GM19240 (cell line): Measurements from ENCODE around the gene UBA52.

Experiments
- DNase-seq: peaks from one replicate; pipeline ENCODE4 v3.0.0; 2011; ENCODE audit warnings: low spot score; ENCODE audit not compliant: insufficient read length

UBA52 gene

DNA sequence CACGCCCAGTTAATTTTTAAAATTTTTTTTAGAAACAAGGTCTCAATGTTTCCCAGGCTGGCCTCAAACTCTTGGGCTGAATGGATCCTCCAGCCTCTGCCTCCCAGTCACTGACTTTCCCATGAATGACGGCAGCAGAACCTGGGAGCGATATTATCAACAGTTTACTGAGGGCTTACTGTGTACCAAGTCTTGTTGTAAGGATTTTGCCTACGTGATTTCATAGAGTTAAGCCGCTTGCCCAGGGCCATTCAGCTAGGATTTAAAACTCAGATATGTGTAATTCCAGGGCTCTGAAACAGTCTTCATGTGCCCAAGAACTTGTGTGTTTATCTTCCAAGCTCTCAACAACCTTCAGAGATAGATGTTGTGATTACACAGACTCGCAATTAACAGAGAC is 20.0 kb upstream of the UBA52 start:
- no peak for DNase-seq

DNA sequence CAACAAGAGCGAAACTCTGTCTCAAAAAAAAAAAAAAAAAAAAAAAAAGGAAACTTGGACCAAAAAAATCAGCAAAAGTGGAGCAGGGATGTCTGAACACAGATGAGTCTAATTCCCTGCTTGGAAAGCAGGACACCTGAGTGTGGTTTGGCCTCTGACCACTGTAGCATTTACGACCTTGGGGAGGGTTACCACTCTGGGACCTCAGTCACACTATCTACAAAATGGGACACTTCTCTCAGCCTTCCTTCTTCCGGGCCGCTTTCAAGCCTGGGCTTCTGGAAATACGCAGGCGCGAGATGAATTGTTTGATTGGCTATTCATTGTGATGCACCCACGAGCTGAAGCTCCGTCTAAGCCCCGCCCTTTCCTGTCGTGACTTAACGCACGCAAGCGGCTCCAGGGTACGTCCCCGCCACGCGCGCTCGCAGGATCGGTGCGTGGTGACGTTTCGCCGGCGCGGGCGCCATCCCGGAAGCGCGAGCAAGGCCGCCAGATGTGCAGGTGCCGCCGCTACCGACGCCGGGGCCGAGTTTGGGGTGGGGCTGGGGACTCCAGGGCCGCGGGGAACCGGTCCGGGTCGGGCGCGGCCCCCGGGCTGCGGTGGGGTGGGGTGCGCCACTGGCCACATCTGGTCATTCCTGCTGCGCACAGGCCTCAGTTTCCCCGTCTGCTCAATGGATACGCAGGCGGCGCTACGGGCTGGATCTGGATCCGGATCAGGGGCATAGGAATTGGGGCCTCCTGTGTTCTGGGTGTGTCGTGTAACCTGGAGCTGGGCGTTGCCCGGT is 14.1 kb upstream of the UBA52 start, which contains the start of gene KXD1:
KXD1 (plus strand) TSS at position 460 of the 791 bp plus-strand sequence. CDS start 4,187 bp downstream, outside the sequence.
- peak; percentile 96 for DNase-seq

DNA sequence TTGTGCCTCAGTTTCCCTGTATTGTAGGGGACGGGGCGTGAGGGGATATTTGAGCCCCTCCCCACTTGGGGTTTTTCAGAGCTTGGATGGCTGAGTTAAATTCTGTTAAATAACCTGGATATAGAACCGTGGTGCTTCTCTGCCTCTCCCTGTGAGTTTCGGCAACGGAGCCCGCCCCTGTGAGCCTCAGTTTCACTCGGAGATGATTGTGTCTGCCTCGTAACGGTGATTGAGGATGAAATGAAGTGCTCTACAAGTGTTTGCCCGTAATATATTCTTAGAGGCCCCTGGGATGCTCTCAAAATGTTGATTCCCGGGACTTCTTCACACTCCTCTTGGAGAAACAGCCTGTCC is 13.5 kb upstream of the UBA52 start:
- DNase-seq: no peak

DNA sequence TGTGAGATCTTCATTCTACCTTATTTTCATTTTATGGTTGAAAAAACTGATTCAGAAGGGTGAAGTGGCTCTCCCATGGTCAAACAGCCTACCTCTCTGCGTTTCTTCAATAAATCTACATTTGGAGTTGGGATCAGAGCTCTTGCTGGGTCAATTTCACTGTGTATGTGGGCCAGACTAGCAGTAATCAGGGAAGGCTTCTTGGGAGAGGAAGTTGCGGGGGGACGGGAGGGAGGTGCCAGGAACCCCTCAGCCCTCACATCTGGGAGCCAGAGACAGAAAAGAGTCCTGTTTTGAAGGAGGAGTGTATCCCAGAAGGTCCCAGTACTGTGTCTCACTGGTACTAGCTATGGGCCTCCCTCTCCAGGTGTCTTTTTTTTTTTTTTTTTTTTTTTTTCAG is 13.1 kb upstream of the UBA52 start:
- DNase-seq: no peak

DNA sequence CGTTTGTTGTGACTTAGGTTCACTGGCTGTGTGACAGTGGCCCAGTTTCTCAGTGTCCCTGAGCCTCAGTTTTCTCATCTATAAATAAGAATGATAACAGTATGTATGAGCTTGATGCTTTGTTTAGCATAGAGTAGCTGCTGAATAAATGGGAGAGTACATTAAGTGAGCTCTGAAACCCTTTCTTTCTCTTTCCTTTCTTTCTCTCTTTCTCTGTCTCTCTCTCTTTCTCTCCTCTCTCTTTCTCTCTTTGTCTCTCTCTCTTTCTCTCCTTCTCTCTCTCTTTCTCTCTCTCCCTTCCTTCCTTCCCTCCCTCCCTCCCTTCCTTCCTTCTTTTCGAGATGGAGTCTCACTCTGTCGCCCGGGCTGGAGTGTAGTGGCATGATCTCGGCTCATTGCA is 12.0 kb upstream of the UBA52 start:
- no peak for DNase-seq

DNA sequence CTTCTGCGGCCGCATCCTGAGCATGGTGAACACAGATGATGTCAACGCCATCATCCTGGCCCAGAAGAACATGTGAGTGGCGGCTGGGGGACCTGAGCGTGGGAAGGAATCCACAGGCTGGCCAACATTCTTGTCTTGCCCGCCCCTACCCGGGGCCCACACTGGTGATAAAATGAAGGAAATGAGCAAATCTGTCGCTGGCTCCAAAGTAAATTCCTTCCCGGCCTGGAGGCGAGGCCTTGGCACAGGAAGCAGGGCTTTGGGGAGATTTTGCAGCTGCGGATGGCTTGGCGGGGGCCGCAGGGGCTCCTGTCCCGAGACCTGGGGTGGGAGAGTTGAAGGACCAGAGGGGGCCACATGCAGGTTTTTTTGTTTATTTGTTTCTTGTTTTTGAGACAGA is 9.6 kb upstream of the UBA52 start:
- no peak for DNase-seq

DNA sequence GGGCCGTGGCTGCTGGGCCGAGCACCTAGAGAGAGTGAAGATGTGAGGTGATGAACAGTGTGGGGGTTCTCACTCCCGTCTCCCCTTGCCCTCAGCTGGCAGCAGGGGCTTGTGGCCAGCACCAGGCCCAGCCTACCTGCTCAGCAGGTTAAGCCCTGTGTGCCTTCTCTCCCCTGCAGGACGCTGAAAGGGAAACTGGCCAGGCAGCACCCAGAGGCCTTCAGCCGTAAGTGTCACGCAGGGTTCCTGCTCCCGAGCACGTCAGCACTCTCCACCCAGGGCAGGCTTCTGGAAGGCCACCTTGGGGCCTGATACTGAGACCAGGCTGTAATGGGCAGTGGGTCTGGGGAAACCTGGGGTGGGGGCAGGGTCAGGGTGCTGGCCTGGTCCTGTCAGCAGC is 4.7 kb upstream of the UBA52 start:
- no peak for DNase-seq

DNA sequence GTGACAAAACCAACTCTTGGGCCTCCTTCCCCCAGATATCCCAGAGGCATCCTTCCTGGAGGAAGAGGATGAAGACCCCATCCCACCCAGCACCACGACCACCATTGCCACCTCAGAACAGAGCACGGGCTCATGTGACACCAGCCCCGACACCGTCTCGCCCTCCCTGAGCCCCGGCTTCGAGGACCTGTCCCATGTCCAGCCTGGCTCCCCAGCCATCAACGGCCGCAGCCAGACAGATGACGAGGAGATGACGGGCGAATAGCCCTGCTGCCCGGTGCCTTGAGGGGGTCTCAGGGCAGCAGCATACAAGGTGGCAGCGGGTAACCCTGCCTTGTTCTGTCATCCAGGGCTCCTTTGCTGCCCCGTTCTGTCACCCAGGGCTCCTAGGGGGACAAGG is 3.3 kb upstream of the UBA52 start:
- no peak for DNase-seq

DNA sequence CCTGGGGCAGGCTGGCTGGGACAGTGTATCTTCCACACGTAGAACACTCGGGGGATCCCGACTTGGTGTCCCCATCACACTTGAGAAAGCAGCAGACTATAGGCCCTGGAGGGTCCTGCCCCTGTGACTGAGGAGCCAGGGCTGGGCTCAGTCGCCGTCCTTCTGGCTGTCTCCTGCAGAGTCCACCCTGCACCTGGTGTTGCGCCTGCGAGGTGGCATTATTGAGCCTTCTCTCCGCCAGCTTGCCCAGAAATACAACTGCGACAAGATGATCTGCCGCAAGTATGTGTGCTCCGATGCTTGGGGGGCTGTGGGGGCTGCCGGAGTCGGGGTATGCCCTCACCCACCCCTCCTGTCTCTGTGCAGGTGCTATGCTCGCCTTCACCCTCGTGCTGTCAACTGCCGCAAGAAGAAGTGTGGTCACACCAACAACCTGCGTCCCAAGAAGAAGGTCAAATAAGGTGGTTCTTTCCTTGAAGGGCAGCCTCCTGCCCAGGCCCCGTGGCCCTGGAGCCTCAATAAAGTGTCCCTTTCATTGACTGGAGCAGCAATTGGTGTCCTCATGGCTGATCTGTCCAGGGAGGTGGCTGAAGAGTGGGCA is 3.1 kb downstream of the UBA52 start:
- DNase-seq: no peak

DNA sequence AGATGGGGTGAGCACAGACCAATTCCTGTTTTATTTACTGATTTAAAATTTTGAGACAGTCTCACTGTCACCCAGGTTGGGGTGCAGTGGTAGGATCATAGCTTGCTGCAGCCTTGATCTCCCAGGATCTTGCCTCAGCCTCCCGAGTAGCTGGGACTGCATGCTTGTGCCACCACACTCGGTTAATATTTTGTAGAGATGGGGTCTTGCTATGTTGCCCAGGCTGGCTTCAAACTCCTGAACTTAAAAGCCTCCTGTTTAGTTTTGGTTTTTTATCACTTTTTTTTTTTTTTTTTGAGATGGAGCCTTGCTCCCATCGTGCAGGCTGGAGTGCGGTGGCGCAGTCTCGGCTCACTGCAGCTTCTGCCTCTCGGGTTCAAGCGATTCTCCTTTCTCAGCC is 4.7 kb downstream of the UBA52 start:
- no peak for DNase-seq

DNA sequence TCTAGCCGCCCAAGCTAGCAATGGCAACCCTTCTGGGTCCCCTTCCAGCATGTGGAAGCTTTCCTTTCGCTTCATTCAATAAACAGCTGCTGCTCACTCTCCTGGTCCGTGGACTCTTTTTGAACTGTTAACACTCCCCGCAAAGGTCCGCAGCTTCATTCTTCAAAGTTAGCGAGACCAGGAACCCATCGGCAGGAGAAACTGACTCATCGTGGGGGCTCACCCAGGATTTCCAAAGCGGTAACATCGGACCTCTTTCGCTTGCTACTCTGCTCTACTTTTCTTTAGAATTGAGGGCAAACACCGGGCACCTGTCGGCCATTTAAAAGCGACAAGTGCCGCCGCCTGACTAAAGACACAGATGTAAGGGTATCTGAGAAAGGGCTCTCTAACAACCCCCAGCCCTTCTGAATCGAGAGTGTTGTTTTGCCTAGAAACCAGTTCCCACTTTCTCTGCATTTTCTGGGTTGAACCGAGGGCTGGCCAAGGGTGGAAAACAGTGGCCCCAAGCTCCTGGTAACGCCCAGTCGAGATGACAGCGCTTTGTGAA is 5.8 kb downstream of the UBA52 start:
- DNase-seq: no peak

DNA sequence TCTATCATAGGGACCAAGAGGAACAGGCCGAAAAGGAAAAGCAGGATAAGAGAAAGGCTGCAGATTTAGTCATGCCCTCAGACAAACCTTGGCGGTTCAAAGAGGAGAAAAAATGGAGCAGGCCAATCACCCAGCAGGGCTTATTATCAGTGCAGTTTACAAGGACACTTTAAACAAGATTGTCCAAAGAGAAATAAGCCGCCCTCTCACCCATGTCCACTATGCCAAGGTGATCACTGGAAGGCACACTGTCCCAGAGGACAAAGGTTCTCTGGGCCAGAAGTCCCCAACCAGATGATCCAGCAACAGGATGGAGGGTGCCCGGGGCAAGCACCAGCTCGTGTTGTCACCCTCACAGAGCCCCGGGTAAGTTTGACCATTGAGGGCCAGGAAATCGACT is 8.7 kb downstream of the UBA52 start:
- DNase-seq: no peak

DNA sequence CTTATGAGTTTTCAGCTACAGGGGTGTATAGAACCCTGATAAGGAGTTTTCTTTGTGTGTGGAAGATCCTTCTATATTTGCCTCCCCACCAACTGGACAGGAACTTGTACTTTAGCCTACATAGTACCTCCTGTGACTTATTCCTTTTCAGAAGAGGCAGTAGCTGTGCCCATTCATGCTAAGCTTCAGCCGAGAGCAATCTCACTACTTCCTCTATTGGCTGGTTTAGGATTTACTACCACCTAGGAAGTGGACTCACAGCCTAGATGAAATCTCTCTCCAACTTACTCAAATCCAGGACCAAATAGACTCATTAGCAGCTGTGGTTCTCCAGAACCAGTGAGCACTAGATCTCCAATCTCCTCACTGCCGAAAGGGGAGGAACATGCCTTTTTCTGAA is 14.6 kb downstream of the UBA52 start:
- DNase-seq: no peak

DNA sequence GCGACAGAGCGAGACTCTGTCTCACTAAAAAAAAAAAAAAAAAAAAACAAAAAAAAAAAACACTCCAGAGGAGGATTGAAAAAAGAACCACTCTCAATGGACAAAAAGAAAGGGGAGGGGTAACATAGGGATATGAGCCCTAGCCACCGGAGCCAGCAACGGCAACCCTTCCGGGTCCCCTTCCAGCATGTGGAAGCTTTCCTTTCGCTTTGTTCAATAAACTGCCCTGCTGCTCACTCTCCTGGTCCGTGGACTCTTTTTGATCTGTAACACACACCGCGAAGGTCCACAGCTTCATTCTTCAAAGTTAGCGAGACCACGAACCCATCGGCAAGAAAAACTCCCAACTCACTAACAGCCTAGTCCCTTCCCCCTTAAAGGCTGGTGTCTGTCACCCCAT is 15.9 kb downstream of the UBA52 start:
- no peak for DNase-seq

DNA sequence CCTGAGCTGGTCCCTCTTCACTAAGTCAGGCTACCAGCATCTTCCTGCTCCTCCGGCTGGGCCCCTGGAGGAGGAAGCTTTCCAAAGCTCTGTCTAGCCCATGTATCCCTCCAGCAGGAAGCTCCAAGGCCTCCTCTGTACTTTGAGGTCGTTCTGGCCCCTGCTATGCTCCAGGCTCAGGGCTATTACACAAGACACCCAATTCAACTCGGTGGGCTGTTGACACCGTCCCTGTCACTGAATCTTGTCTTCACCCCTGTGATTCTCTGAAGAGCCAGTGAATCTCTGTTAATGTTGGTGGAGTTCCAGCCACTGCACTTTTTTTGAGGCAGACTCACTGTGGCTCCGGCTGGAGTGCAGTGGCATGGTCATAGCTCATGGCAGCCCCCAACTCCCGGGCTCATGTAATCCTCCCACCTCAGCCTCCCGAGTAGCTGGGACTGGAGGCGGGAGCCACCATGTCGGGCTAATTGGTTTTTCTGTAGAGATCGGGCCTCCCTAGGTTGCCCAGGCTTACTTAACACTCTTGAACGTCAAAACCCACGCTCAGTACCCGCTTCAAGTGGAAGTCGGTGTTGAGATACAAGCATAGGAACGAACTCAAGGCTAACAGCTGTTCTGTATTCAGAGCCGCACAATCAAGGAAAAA is 16.4 kb downstream of the UBA52 start:
- no peak for DNase-seq

DNA sequence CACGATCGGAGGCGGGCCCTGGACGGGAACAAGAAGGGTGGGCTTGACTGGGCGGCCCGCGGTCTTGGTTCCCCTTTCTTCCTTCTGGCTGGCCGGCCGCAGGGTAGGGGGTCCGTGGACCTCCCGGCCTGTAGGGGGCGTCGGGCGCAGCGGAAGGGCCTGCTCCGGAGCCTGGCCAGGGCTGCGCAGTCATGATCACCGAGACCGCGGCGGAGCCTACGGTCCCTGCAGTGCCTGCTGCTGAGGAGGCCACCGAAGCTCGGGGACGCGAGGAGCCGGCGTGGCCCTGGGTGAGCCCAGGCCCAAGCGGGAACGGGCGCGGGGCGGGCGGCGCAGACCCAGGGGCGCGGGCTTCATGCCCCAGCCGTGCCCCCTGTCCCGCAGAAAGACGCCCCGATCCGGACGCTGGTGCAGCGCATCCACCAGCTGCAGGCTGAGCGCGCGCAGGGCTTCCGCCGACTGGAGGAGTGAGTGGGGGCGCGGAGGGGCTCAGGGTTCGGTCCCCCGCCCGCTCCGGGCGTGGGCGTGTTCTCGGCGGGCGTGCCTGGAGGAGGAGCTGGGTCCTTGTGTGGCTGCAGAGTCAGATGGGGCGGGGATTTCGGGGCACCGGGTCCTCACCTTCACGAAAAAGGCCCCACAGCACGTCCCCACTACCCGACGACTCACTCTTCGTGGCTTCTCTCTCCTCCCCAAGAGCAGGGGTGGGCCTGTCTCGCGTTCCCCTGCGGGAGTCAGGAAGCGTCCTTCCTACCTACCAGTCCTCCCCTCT is 17.1 kb downstream of the UBA52 start, which contains the start of gene REX1BD:
REX1BD (plus strand) TSS at position 188 of the 769 bp plus-strand sequence; CDS start at position 192, 4 bp downstream.
- DNase-seq: no peak

DNA sequence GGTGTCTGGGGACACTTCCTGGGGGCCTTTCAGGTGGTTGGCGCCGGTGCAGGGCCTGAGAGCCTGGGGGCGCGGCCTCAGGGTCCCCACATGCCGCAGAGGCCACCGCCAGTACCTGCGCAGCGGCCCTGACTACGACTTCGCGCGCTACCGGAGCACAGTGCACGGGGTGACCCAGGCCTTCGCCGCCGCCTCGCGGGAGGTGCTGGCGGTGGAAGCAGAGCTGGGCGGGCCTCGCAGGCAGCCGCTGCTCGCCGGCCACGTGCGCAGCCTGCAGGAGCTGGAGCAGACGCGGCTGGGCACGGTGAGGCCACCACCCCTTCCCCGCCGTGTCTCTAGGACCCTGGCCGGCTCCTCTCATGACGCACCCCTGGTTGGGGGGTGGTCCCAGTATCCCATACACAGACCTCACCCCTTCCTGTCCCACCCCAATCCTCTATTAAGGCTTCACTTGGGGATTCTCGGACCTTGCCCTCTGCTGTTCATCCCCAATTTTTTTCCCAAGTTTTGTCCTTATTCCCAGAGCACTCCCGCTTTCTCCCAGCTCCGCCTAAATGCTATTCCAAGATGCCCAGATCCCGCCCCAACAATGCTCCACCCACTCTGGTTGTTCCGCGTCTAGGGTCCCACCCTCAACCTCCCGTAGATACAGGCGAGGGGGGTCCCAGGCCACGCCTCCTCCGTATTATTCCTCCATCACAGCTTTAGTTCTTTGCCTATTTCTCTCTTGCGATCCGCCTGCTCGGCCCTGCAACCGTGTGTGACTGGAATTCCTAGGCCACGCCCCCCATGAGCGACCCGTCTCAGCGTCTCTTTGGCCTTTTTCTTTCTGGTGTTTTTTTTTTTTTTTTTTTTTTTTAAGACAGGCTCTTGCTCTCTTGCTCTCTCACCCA is 18.0 kb downstream of the UBA52 start:
- DNase-seq: no peak

DNA sequence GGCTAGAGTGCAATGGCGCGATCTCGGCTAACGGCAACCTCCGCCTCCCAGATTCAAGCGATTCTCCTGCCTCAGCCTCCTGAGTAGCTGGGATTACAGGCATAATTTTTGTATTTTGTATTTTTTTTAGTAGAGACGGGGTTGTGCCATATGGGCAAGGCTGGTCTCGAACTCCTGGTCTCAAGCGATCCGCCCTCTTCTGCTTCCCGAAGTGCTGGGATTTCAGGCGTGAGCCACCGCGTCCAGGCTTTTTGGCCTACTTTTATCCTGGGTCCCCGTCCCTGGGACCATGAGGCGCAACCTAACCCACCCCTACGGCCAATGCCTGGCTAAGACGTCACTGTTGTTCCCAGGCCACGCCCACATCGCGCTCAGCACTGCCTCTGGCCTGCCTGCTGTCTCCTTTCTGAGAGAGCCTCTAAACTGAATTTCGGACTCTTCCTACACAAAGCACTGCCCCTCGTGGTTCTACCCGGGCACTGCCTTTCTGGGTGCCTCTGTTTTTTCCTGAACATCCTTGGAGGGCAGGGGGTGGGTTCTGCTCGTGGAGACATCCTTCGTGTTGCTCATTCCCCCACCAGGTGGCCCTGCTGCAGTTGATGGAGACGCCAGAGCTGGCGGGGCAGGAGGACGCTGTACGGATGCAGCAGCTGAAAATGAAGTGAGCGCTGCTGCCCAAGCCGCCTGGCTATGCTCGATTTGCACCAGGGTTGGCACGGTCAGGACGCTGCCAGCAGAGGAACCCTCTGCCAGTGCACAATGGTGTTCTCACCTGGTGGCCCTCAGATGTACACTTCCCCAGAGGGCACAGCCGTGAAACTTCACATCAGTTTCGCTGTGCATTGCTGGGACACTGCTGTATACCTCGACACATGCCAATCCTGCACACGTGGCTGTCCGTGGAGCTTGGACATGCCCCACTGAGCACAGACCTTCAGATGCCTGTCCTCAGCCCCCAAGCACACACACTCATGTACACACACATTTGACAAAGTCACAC is 18.9 kb downstream of the UBA52 start:
- no peak for DNase-seq

DNA sequence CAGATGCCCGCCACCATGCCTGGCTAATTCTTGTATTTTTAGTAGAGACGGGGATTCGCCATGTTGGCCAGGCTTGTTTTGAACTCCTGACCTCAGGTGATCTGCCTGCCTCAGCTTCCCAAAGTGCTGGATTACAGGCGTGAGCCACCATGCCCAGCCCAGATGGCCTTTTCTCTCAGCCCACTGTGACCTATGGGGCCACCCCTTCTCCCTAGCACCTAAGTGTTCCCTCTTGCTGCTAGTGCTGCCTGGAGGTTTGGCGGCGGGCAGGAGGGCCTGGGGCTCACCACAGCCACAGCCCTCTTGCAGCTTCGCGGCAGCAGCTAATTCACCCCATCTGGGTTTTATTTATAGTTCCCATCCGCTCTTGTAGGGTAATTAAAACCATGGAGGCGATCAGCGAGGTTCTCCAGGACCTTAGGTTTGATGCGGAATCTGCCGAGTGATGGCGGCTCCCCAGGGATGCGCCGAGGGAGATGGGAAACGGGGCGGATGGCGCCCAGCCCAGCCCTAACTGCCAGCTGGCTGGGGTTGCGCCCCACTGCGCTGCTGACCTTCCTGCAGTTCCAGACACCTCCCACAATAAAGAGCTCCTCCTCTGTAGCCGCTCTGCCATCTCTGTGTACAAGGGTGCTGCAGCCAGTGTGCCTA is 20.2 kb downstream of the UBA52 start:
- DNase-seq: no peak
